Measurements from ENCODE around the gene NT5DC4.
A peak's percentile ranks its signal among the peaks of the same experiment; 100 is the strongest.

The NT5DC4 gene

GRCh38 chr2:112782234-112782799 is 61.5 kb downstream of the NT5DC4 start:
- no peak for TF ChIP-seq CTCF (IDR thresholded peaks at IDR 0.05; ENCODE audit: extremely low read depth, missing control alignments)
- DNase-seq (ENCODE audit: low spot score) = peak; percentile 46

- DNase-seq (ENCODE audit: low spot score) = no peak
- no peak for TF ChIP-seq CTCF (IDR thresholded peaks at IDR 0.05; ENCODE audit: extremely low read depth, missing control alignments)
These were observed 62.4 kb downstream of the NT5DC4 start for GRCh38 chr2:112783187-112783714.

- DNase-seq (ENCODE audit: low spot score) = no peak
- no peak for TF ChIP-seq CTCF (IDR thresholded peaks at IDR 0.05; ENCODE audit: extremely low read depth, missing control alignments)
These were observed 63.7 kb downstream of the NT5DC4 start, which contains the start of gene IL1A for GRCh38 chr2:112784199-112785189. Gene IL1A, minus strand, starts transcription at chr2:112784493. Its CDS starts 723 bp downstream, at chr2:112783770.

GRCh38 chr2:112787294-112787693 is 66.5 kb downstream of the NT5DC4 start:
- TF ChIP-seq CTCF (IDR thresholded peaks at IDR 0.05; ENCODE audit: extremely low read depth, missing control alignments) = no peak
- no peak for DNase-seq (ENCODE audit: low spot score)

GRCh38 chr2:112787729-112788393 is 67.0 kb downstream of the NT5DC4 start:
- DNase-seq (ENCODE audit: low spot score) = no peak
- TF ChIP-seq CTCF (IDR thresholded peaks at IDR 0.05; ENCODE audit: extremely low read depth, missing control alignments) = no peak

- TF ChIP-seq CTCF (IDR thresholded peaks at IDR 0.05; ENCODE audit: extremely low read depth, missing control alignments) = no peak
- DNase-seq (ENCODE audit: low spot score) = no peak
These were observed 67.8 kb downstream of the NT5DC4 start for GRCh38 chr2:112788653-112789052.
